Middle frontal gyrus (tissue), 1 donor: ENCODE data around the gene ZFR2.
"Not testable (repeated sequence)": the region's sequence is repeated elsewhere in the genome, so short reads cannot be mapped to it uniquely, and the experiment has no call there.

Experiments
- DNase-seq: peaks from one replicate; pipeline ENCODE4 v3.0.0-alpha.2; 2015; ENCODE audit warnings: low spot score; ENCODE audit errors: extremely low spot score

ZFR2 gene

GRCh38 chr19:3773814-3774515 lies 94.9 kb downstream of the ZFR2 start:
- DNase-seq, result no peak

GRCh38 chr19:3771906-3772455 lies 96.9 kb downstream of the ZFR2 start, which contains the start of gene RAX2:
Gene RAX2, minus strand, starts transcription at chr19:3772228. Its CDS starts 486 bp downstream, at chr19:3771742.
- no peak for DNase-seq

GRCh38 chr19:3771000-3771905 lies 97.6 kb downstream of the ZFR2 start:
- DNase-seq, result no peak

GRCh38 chr19:3770136-3770999 lies 98.5 kb downstream of the ZFR2 start:
- DNase-seq, result no peak

GRCh38 chr19:3769494-3769893 lies 99.3 kb downstream of the ZFR2 start:
- no peak for DNase-seq

- DNase-seq, result no peak
Measured at GRCh38 chr19:3768748-3769099, 100.1 kb downstream of the ZFR2 start.

- DNase-seq, result no peak
Measured at GRCh38 chr19:3768015-3768747, 100.7 kb downstream of the ZFR2 start.

- DNase-seq, result no peak
Measured at GRCh38 chr19:3767050-3767449, 101.8 kb downstream of the ZFR2 start.

- DNase-seq, result no peak
Measured at GRCh38 chr19:3766520-3766919, 102.3 kb downstream of the ZFR2 start.

GRCh38 chr19:3765757-3766156 lies 103.1 kb downstream of the ZFR2 start:
- not testable (repeated sequence) for DNase-seq

GRCh38 chr19:3765121-3765520 lies 103.7 kb downstream of the ZFR2 start:
- DNase-seq, result no peak

- DNase-seq, result peak; percentile 99
Measured at GRCh38 chr19:3762501-3763459, 106.1 kb downstream of the ZFR2 start, which contains the start of gene MRPL54. Gene MRPL54, plus strand, starts transcription at chr19:3762682. Its CDS starts 19 bp downstream, at chr19:3762701.

- peak; percentile 6 for DNase-seq
Measured at GRCh38 chr19:3762130-3762473, 106.7 kb downstream of the ZFR2 start.

- DNase-seq, result peak; percentile 79
Measured at GRCh38 chr19:3761382-3762129, 107.3 kb downstream of the ZFR2 start, which contains the start of gene APBA3. Gene APBA3, minus strand, starts transcription at chr19:3761692. Its CDS starts 1,428 bp downstream, at chr19:3760264.

GRCh38 chr19:3760871-3761361 lies 107.9 kb downstream of the ZFR2 start:
- DNase-seq, result no peak

GRCh38 chr19:3759482-3760254 lies 109.2 kb downstream of the ZFR2 start:
- DNase-seq, result no peak

GRCh38 chr19:3758297-3758696 lies 110.5 kb downstream of the ZFR2 start:
- not testable (repeated sequence) for DNase-seq

GRCh38 chr19:3757705-3758104 lies 111.1 kb downstream of the ZFR2 start:
- not testable (repeated sequence) for DNase-seq
